ENCODE results near the gene RPL28.
"Not testable (repeated sequence)": the region's sequence is repeated elsewhere in the genome, so short reads cannot be mapped to it uniquely, and the experiment has no call there.

The RPL28 gene

DNA sequence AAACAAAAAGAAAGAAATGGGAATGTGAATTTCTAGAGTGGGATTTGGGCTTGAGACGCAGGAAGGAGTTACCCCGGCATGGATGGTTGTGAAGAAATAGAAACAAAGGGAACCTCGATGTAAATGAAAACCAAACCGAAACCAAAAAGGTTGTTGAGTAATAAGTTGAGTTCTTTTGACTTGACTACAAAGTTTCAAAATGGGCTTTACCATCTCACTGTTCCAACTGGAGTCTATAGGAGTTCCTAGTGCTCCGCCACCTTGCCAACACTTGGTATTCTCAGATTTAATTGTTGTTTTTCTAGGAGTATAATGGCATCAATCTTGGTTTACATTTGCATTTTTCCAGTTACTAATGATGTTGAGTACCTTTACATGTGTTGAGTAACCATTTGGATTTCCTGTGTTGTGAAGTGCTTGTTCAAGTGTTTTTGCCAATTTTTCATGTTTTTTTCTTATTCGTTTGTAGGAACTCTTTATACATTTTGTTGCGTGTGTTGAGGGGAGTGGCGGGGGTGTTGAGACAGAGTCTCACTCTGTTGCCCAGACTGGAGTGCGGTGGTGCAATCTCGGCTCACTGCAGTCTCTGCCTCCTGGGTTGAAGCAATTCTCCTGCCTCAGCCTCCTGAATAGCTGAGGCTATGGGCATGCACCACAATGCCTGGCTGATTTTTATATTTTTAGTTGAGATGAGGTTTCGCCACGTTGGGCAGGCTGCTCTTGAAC, 12.6 kb downstream of the RPL28 start:
- no peak for DNase-seq
- Histone ChIP-seq H3K9me3 (ENCODE audit: severe bottlenecking) (no peaks in the 10 kb centered on the region), H3K36me3 (peaks cover 28% of the 10 kb centered on the region), H3K4me3 (ENCODE audit: low read depth, low read length) (no peak overlapping the region), H3K27ac (no peak overlapping the region; the same call in 1 of the 2 replicates), H3K27me3 (ENCODE audit: insufficient read depth, low read depth, severe bottlenecking) (no peaks in the 10 kb centered on the region)
- TF ChIP-seq, protein P1, sequence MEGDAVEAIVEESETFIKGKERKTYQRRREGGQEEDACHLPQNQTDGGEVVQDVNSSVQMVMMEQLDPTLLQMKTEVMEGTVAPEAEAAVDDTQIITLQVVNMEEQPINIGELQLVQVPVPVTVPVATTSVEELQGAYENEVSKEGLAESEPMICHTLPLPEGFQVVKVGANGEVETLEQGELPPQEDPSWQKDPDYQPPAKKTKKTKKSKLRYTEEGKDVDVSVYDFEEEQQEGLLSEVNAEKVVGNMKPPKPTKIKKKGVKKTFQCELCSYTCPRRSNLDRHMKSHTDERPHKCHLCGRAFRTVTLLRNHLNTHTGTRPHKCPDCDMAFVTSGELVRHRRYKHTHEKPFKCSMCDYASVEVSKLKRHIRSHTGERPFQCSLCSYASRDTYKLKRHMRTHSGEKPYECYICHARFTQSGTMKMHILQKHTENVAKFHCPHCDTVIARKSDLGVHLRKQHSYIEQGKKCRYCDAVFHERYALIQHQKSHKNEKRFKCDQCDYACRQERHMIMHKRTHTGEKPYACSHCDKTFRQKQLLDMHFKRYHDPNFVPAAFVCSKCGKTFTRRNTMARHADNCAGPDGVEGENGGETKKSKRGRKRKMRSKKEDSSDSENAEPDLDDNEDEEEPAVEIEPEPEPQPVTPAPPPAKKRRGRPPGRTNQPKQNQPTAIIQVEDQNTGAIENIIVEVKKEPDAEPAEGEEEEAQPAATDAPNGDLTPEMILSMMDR (IDR thresholded peaks at IDR 0.05; ENCODE audit: low read depth, low read length): no peak

DNA sequence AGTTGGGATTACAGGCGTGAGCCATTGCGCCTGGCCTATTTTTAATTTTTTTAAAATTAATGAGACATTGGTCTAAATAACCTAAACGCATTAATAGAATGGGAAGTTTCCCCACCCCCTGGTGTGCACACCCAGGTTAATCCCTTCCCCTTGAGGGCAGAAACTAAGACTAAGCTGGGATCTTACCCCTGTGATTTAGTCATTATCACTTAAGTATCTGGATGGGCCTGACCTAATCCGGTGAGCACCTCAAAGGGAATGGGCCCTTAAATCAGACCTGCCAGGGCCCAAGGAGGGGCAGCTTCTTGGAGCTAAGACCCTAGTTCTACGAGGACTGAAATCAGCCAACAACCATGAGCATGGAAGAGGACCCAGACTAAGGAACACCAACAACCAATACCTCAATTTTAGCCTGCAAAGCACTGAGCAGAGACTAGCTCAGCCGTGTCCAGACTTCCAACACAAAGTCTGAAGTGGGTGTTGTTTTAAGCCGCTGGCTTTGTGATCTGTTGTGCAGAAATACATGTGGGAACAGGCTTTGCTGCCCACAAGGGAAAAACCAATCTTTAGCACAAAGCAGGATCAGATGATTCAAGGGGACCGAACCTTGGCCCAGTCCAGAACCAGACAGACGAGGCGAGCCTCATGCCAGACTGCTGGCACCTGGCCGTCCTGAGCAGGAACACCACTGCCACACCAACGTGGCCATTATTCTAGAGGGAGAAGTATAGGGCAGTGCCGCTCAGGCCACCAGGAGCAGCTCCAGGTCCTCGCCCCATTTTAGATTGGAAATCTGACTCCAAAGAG, 14.8 kb downstream of the RPL28 start:
- DNase-seq: peak; percentile 79
- no peak overlapping the region for H3K4me3 ChIP-seq (ENCODE audit: low read depth, low read length)
- no peaks in the 10 kb centered on the region for H3K9me3 ChIP-seq (ENCODE audit: severe bottlenecking)
- TF ChIP-seq, protein P1 (IDR thresholded peaks at IDR 0.05; ENCODE audit: low read depth, low read length): no peak
- peak overlapping the region; percentile 69 for H3K27ac ChIP-seq
- no peaks in the 10 kb centered on the region for H3K27me3 ChIP-seq (ENCODE audit: insufficient read depth, low read depth, severe bottlenecking)
- H3K36me3 ChIP-seq: peaks cover 49% of the 10 kb centered on the region

DNA sequence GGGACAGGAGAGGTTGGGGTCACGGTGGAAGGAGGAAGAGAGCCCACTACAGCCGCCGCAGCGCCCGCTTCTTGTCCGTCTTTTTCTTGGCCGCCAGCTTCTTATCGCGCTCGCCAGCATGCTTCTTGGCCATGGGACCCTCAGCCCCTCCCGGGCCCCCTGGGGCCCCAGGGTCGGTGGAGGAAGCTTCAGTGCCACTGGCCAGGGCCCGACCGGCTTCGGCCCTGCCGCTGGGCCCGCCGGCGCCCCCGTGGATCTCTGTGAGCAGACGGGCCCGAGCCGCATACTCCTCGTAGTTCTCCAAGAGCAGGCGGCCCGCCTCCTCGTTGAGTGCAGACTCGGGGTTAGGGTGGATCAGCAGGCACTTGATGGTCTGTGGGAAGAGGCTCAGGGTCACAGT, 15.7 kb downstream of the RPL28 start:
- peaks cover 58% of the 10 kb centered on the region for H3K36me3 ChIP-seq
- H3K27me3 ChIP-seq (ENCODE audit: insufficient read depth, low read depth, severe bottlenecking); DNase-seq; H3K9me3 ChIP-seq (ENCODE audit: severe bottlenecking); H3K27ac ChIP-seq; H3K4me3 ChIP-seq (ENCODE audit: low read depth, low read length): not testable (repeated sequence)

DNA sequence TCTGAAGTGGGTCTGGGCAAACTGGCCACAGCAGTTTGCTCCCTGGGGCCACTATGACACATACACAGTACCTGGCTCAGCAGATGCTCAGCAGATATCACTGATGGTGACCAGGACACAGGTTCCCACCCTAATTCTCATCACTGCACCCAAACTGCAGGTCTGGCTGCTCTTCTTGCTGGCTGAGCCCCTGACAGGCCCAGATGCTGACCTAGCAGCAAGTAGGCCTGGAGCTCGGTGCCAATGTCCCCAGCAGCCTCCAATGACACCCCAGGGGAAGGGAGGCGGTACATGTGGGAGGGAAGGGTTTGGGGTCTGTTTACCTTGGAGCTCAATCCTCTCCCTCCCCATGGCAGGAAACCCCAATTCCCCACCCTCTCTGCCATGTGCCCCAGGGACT, 16.8 kb downstream of the RPL28 start:
- no peaks in the 10 kb centered on the region for H3K9me3 ChIP-seq (ENCODE audit: severe bottlenecking)
- peaks cover 68% of the 10 kb centered on the region for H3K36me3 ChIP-seq
- DNase-seq: no peak
- no peaks in the 10 kb centered on the region for H3K27me3 ChIP-seq (ENCODE audit: insufficient read depth, low read depth, severe bottlenecking)
- no peak overlapping the region; the same call in 1 of the 2 replicates for H3K27ac ChIP-seq
- TF ChIP-seq, protein P1 (IDR thresholded peaks at IDR 0.05; ENCODE audit: low read depth, low read length): no peak
- no peak overlapping the region for H3K4me3 ChIP-seq (ENCODE audit: low read depth, low read length)

DNA sequence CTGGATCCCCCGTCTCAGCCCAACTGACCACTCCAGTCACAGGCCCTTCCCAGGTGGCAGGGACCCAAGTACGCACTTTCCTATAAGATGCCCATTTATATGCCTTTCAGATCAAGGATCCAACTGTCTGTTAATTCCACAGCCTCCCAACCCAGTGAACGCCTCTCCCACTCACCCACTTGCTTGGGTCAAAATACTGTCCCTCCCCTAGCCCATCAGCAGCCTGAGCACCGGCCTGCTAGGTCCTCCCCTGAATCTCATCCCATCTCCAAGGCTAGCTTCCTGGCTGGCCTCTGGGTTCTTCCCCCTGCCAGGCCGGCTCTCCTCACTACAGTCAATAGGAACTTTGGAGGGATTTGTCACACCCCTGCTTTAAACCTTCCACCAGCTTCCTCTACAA, 19.9 kb downstream of the RPL28 start:
- Histone ChIP-seq H3K36me3 (peaks cover 64% of the 10 kb centered on the region), H3K27ac (no peak overlapping the region; the same call in 1 of the 2 replicates)
- TF ChIP-seq, protein P1 (IDR thresholded peaks at IDR 0.05; ENCODE audit: low read depth, low read length): no peak

DNA sequence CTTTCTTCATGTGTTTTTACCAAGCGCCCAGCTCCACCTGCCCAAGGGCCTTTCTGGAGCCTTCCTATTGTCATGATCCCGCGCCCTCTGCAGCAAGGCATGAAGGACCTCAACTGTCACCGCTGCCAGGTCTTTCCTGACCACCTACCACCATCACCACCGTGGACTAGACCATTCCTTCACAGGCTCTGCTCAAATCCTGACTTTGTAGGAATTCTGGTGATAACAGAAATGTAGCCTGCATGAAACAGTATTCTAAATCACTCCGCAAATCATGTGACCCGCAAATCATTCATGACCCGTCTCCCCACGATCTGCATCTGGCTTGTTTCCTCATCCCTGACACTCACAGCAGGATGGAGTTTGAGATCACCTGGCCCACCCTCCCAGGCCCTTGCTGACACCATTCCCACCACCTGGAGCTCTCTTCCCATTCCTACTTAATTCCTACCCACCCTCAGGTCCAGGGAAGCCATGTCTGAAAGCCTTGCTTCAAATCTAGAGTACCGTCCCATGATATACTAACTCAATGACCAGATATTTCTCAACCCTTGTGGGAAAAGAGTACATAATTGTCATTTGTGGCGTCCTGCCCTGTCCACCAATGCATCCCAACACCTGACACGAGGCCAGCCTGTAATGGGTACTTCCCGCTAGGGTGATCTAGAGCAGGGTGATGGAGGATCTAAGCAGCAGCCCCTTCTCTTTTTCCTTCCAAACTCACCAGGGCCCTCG, 20.5 kb downstream of the RPL28 start:
- Histone ChIP-seq H3K4me3 (ENCODE audit: low read depth, low read length) (peak overlapping the region; percentile 94), H3K9me3 (ENCODE audit: severe bottlenecking) (peaks cover 12% of the 10 kb centered on the region), H3K27ac (peak overlapping the region; percentile 100; the same call in 1 of the 2 replicates), H3K36me3 (peaks cover 59% of the 10 kb centered on the region), H3K27me3 (ENCODE audit: insufficient read depth, low read depth, severe bottlenecking) (no peaks in the 10 kb centered on the region)
- DNase-seq: no peak
- TF ChIP-seq, protein P1 (IDR thresholded peaks at IDR 0.05; ENCODE audit: low read depth, low read length): no peak

More for the DNA sequence above, 19.9 kb downstream of the RPL28 start:
- no peak overlapping the region for H3K4me3 ChIP-seq (ENCODE audit: low read depth, low read length)
- peaks cover 12% of the 10 kb centered on the region for H3K9me3 ChIP-seq (ENCODE audit: severe bottlenecking)
- no peaks in the 10 kb centered on the region for H3K27me3 ChIP-seq (ENCODE audit: insufficient read depth, low read depth, severe bottlenecking)
- DNase-seq: no peak

Measured in WERI-Rb-1 (cell line).